Stomach smooth muscle (tissue), 2 donors: ENCODE measurements around the gene TMEM140.
A peak's percentile ranks its signal among the peaks of the same experiment; 100 is the strongest.
"Not testable (repeated sequence)": the region's sequence is repeated elsewhere in the genome, so short reads cannot be mapped to it uniquely, and the experiment has no call there.

Source experiments
- H3K27ac ChIP-seq: one replicate; pipeline ENCODE4 v1.7.0; 2013; ENCODE audit warnings: mild to moderate bottlenecking, low read length, inconsistent platforms
- H3K27me3 ChIP-seq, 2 donors: one replicate each; pipeline ENCODE4 v1.7.0; 2013; ENCODE audit warnings: low read length in 2 of 2; ENCODE audit not compliant: insufficient read depth in 2 of 2, control insufficient read depth in 1 of 2
- H3K36me3 ChIP-seq, 2 donors: one replicate each; pipeline ENCODE4 v1.7.0; 2013; ENCODE audit warnings: low read length in 2 of 2; ENCODE audit not compliant: control insufficient read depth in 2 of 2, insufficient read depth in 2 of 2
- H3K4me1 ChIP-seq: one replicate; pipeline ENCODE4 v1.7.0; 2013; ENCODE audit warnings: low read length; ENCODE audit not compliant: control insufficient read depth, insufficient read depth
- H3K4me3 ChIP-seq, 2 donors: one replicate each; pipeline ENCODE4 v1.7.0; 2013; ENCODE audit warnings: low read length in 2 of 2
- H3K9ac ChIP-seq, 2 donors: one replicate each; pipeline ENCODE4 v1.7.0; 2013; ENCODE audit warnings: low read length in 2 of 2, mild to moderate bottlenecking in 1 of 2
- H3K9me3 ChIP-seq, 2 donors: one replicate each; pipeline ENCODE4 v1.7.0; 2013; ENCODE audit warnings: low read length in 2 of 2; ENCODE audit not compliant: control insufficient read depth in 2 of 2
- donor health status: healthy.
- donor health status: Pancreatic carcinoma.

TMEM140 gene

DNA sequence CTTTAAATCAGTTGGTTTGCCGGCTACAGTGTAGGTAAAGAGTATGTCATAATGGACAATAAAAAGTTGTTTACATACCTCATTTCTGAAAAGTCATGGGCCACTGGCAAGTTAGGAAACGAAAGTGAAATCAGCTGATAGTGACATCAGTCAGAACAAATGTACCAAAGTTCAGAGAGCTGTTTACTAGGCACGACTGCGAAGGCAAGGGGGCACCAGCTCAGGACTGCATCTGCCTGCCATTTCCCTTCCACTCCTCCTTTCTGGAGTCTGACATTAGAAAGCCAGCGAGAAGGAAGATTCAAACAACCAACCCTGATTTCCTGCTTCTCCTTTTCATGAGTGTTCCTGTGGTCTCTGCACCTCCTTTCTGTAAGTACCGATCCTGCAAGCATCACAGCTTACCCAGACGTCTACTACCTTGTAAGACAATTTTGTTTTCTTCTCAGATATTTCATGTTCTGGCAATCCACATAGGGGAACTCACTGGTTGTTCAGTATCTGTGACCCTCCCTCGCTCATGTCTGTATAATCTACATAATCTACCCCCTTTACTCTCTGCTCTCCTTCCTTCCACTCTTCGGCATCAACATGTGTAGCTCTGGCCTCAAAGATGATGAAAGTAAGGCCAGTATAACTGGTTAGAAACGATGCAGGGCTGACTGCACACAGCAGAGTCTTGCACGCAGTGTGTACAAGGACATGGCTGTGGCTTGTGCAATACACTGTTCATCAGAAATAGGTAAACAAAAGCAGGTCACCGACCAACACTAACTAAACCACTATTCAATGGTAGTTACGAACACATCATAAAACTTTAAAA is at the start of gene TMEM140:
Gene TMEM140, plus strand, starts transcription at position 174 of the 823 bp plus-strand sequence. CDS start 16,370 bp downstream, outside the sequence.
- peaks cover 0 to 5% of the 10 kb centered on the region in 2 donors for H3K36me3 ChIP-seq
- peaks cover 4% of the 10 kb centered on the region for H3K4me1 ChIP-seq
- peak within 1 kb of the TSS; percentile 80 to 88 for H3K9ac ChIP-seq
- no peaks in the 10 kb centered on the region for H3K9me3 ChIP-seq
- H3K27me3 ChIP-seq = no peaks in the 10 kb centered on the region
- peak within 1 kb of the TSS; percentile 83 to 87 for H3K4me3 ChIP-seq
- peak within 1 kb of the TSS; percentile 95 for H3K27ac ChIP-seq

DNA sequence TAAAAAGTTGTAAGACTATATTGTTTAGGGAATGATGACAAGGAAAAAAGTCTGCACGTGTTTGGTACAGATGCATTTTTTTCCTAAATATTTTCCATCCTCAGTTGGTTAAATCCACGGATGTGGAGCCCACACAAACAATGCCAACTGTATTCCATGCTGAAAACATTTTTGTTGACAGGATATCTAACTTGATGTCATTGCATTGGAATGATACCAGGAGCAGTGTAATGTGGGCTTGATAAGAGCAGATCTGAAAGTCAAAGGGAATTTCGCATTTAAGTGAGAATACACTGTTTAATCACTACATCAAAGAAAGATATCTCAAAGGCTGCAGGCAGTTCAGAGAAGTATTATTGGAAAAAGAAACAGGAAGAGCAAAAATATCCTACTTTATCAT is 49.5 kb upstream of the TMEM140 start:
- H3K27me3 ChIP-seq = no peaks in the 10 kb centered on the region
- no peak overlapping the region for H3K27ac ChIP-seq
- H3K36me3 ChIP-seq = no peaks in the 10 kb centered on the region
- no peak overlapping the region for H3K9ac ChIP-seq
- H3K4me3 ChIP-seq = no peak overlapping the region
- H3K9me3 ChIP-seq = no peaks in the 10 kb centered on the region
- no peaks in the 10 kb centered on the region for H3K4me1 ChIP-seq

DNA sequence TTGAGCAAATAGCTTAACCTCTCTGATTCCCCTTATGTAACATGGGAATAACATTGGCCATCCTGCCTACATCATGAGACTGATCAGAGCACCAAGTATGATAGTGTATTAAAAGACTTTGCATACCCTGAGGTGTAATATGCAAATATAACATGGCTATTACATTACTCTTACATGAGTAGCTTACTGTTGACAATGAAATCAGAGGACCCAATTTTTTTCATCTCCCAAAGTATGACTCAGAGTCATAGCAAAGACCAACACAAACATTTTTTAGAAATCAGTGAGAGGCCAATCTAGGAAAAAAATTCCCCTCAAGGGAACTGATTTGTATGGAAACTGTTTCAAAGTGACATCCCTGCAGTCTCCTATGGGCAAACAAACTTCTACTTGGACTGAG is 47.0 kb upstream of the TMEM140 start:
- no peaks in the 10 kb centered on the region for H3K9me3 ChIP-seq
- H3K9ac ChIP-seq = no peak overlapping the region
- H3K4me3 ChIP-seq = no peak overlapping the region
- no peaks in the 10 kb centered on the region for H3K36me3 ChIP-seq
- no peak overlapping the region for H3K27ac ChIP-seq
- no peaks in the 10 kb centered on the region for H3K4me1 ChIP-seq
- no peaks in the 10 kb centered on the region for H3K27me3 ChIP-seq

DNA sequence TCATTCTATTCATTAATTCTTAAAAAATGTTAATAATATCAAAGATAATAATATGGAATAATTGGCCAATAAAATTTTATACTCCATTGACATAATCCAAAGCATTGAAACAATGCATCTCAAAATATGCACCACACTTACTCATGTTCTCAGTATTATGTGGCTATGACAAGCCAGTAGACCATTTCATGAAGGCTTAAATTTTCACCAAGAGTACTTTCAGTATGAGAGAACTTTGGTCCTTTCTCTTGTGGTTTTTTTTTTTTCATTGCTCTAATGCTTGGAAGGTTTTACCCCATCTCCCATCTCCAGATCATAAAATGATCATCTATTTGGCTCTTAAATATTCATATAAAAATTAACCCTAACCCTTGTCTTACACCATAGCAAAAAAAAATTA is 45.5 kb upstream of the TMEM140 start:
- Histone ChIP-seq H3K36me3 (no peaks in the 10 kb centered on the region), H3K4me3 (no peak overlapping the region), H3K4me1 (no peaks in the 10 kb centered on the region), H3K27me3 (no peaks in the 10 kb centered on the region), H3K9me3 (no peaks in the 10 kb centered on the region), H3K9ac (no peak overlapping the region), H3K27ac (no peak overlapping the region)

DNA sequence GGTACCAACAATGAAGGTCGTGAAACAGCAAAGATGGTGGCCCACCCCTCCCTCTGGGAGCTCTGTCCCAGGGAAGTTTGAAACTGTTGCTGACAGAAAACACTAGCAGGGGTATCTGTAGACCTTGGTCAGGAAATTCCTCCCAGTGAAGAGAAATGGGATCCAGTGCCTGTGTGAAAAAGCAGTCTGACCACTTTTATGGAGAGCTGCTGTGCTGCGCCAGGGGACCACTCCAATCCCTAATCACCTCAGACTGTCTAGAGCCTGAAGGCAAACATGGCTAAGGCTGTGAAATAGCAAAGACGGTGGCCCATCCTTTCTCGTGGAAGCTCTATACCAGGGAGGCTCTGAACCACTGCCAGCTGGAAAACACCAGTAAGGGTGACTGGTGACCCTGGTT is 38.3 kb upstream of the TMEM140 start:
- no peak overlapping the region for H3K9ac ChIP-seq
- no peaks in the 10 kb centered on the region for H3K27me3 ChIP-seq

DNA sequence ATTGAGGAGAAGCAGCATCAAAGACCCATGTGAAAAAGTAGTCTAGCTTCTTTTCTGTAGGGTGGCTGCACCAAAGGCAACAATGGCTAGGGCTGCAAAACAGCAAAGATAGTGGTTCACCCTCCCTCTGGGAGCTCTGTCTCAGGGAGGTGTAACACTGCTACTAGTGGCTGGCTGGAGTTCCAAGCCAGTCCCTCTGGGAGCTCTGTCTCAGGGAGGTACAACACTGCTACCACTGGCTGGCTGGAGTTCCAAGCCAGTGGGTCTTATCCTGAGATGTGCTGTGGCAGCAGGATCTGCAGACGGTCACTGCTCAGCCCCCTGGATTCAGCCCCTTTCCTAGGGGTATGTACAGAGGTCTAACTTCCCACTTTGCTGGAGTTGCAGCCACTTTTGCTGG is 37.9 kb upstream of the TMEM140 start:
- Histone ChIP-seq H3K9ac (no peak overlapping the region), H3K4me3 (no peak overlapping the region), H3K27ac (no peak overlapping the region), H3K9me3 (no peaks in the 10 kb centered on the region), H3K27me3 (no peaks in the 10 kb centered on the region), H3K4me1 (no peaks in the 10 kb centered on the region), H3K36me3 (no peaks in the 10 kb centered on the region)

More for the DNA sequence above, 38.3 kb upstream of the TMEM140 start:
- H3K4me3 ChIP-seq = no peak overlapping the region
- H3K27ac ChIP-seq = no peak overlapping the region
- H3K36me3 ChIP-seq = no peaks in the 10 kb centered on the region
- H3K4me1 ChIP-seq = no peaks in the 10 kb centered on the region
- H3K9me3 ChIP-seq = no peaks in the 10 kb centered on the region

DNA sequence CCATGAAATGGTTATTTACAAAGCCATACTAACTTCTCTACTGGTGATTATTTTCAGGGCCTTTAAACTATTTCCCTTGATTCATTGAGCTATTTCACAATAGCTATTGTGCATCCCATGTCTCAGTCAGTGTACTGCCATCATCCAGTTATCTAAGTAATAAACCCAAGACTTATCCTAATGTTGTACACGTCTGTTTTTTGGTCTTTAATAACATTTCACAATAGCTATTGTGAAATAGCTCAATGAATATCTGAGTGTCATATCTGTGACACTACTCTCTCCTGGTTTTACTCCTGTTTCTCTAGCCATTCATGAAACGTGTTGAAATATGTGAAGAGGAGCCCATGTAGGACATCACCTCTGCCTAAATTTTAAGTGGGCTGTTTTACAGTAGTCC is 36.5 kb upstream of the TMEM140 start:
- Histone ChIP-seq H3K9me3 (no peaks in the 10 kb centered on the region), H3K4me1 (no peaks in the 10 kb centered on the region), H3K36me3 (no peaks in the 10 kb centered on the region), H3K27me3 (no peaks in the 10 kb centered on the region), H3K27ac (no peak overlapping the region), H3K4me3 (no peak overlapping the region), H3K9ac (no peak overlapping the region)

DNA sequence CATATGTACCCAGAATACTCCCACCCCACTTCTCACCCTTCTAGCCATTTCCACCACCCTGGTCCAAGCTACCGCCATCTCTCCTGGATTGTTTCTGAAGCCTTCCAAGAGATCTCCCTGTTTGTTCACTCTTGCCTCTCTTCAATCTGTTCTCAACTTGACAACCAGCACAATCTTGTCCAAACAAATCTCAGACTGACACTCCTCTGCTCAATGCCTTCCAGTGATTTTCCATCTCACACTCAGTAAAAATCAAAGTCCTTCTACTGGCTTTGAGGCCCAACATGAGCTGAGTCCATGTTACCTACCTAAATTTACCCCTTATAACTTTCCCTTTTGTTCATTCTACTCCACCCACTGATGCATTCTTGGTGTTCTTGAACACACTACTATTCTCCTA is 33.2 kb upstream of the TMEM140 start:
- no peaks in the 10 kb centered on the region for H3K4me1 ChIP-seq
- no peaks in the 10 kb centered on the region for H3K36me3 ChIP-seq
- no peak overlapping the region for H3K27ac ChIP-seq
- no peaks in the 10 kb centered on the region for H3K27me3 ChIP-seq
- H3K9ac ChIP-seq = no peak overlapping the region
- no peak overlapping the region for H3K4me3 ChIP-seq
- H3K9me3 ChIP-seq = no peaks in the 10 kb centered on the region

DNA sequence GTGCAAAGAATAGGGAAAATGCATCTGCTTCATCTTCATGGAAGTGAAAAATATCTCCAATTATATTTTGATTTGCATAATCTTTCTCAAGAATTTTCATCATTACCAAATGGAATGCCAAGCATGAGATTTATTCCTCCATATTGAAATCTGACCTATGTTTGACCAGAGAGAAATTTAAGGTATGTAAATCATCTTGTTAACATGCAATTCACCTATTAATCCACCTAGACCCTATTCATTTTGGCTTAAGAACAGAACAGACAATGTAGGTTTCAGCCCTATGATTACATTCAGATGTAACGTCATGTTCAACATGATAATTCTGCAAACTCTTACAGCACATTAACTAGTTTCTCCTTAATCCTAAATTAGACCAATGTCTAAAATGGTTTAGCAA is 30.8 kb upstream of the TMEM140 start:
- no peak overlapping the region for H3K9ac ChIP-seq
- no peaks in the 10 kb centered on the region for H3K4me1 ChIP-seq
- H3K4me3 ChIP-seq = no peak overlapping the region
- H3K9me3 ChIP-seq = no peaks in the 10 kb centered on the region
- no peaks in the 10 kb centered on the region for H3K36me3 ChIP-seq
- H3K27ac ChIP-seq = no peak overlapping the region
- H3K27me3 ChIP-seq = no peaks in the 10 kb centered on the region

DNA sequence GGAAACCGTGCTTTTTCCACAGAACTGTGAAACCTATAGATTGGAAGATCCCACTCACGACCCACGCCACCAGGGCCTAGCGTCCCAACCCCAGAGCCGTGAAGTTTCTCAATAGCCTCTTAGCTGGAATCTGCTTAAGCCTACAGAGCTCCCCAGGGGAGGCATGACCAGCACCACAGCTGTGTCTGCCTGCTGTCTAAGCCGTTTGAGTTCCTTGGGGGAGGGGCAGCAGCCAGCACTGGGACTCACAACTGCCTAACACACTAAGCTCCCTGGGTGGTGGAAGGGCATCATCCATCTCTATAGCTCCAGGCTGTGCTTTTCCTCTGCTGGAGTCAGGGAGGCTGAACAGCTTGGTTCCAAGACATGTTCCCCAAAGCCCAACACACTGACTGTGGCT is 26.0 kb upstream of the TMEM140 start:
- Histone ChIP-seq H3K4me3 (no peak overlapping the region), H3K9ac (no peak overlapping the region), H3K36me3 (no peaks in the 10 kb centered on the region), H3K9me3 (no peaks in the 10 kb centered on the region), H3K27ac (no peak overlapping the region), H3K27me3 (no peaks in the 10 kb centered on the region), H3K4me1 (no peaks in the 10 kb centered on the region)

DNA sequence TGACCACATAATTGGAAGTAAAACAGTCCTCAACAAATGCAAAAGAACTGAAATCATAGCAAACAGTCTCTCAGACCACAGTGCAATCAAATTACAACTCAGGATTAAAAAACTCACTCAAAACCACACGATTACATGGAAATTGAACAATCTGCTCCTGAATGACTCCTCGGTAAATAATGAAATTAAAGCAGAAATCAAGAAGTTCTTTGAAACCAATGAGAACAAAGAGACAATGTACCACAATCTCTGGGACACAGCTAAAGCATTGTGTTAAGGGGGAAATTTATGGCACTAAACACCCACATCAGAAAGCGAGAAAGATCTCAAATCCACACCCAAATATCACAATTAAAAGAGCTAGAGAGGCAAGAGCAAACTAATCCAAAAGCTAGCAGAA is 23.2 kb upstream of the TMEM140 start:
- not testable (repeated sequence) for H3K9ac ChIP-seq, H3K4me1 ChIP-seq, H3K9me3 ChIP-seq, H3K4me3 ChIP-seq, H3K27ac ChIP-seq, H3K27me3 ChIP-seq, H3K36me3 ChIP-seq
